Retina (tissue), 1 donor: ENCODE data around the gene SPATA25.
A peak's percentile ranks its signal among the peaks of the same experiment; 100 is the strongest.
"Not testable (repeated sequence)": the region's sequence is repeated elsewhere in the genome, so short reads cannot be mapped to it uniquely, and the experiment has no call there.

ENCODE experiments used
- DNase-seq: peaks from one replicate; pipeline ENCODE4 v3.0.0-alpha.2; 2016

SPATA25 gene

GRCh38 chr20:45913116-45913515 is 25.7 kb upstream of the SPATA25 start:
- no peak for DNase-seq

- no peak for DNase-seq
Observed at GRCh38 chr20:45912344-45912682, 24.9 kb upstream of the SPATA25 start.

- peak; percentile 86 for DNase-seq
Observed at GRCh38 chr20:45911486-45912343, 24.3 kb upstream of the SPATA25 start, which contains the start of gene PLTP. PLTP (minus strand) TSS chr20:45912155; CDS start chr20:45911452, 703 bp downstream.

GRCh38 chr20:45910670-45911485 is 23.5 kb upstream of the SPATA25 start:
- DNase-seq: peak; percentile 91

- no peak for DNase-seq
Observed at GRCh38 chr20:45909817-45910669, 22.6 kb upstream of the SPATA25 start.

GRCh38 chr20:45909336-45909808 is 21.9 kb upstream of the SPATA25 start:
- DNase-seq: no peak

- DNase-seq: no peak
Observed at GRCh38 chr20:45908084-45908483, 20.7 kb upstream of the SPATA25 start.

- DNase-seq: no peak
Observed at GRCh38 chr20:45907219-45907948, 20.0 kb upstream of the SPATA25 start.

- no peak for DNase-seq
Observed at GRCh38 chr20:45905505-45906079, 18.2 kb upstream of the SPATA25 start.

GRCh38 chr20:45904583-45905504 is 17.4 kb upstream of the SPATA25 start:
- no peak for DNase-seq

- no peak for DNase-seq
Observed at GRCh38 chr20:45902199-45902701, 14.8 kb upstream of the SPATA25 start.

- DNase-seq: not testable (repeated sequence)
Observed at GRCh38 chr20:45901332-45901731, 13.9 kb upstream of the SPATA25 start.

GRCh38 chr20:45899046-45899835 is 11.8 kb upstream of the SPATA25 start:
- no peak for DNase-seq

GRCh38 chr20:45898285-45898684 is 10.9 kb upstream of the SPATA25 start:
- no peak for DNase-seq

GRCh38 chr20:45897692-45898091 is 10.3 kb upstream of the SPATA25 start:
- no peak for DNase-seq

GRCh38 chr20:45897289-45897688 is 9.9 kb upstream of the SPATA25 start:
- DNase-seq: no peak

GRCh38 chr20:45896641-45897161 is 9.3 kb upstream of the SPATA25 start:
- no peak for DNase-seq

- DNase-seq: no peak
Observed at GRCh38 chr20:45894797-45895196, 7.4 kb upstream of the SPATA25 start.

- no peak for DNase-seq
Observed at GRCh38 chr20:45893831-45894230, 6.4 kb upstream of the SPATA25 start.
